Stimulated activated naive CD8-positive, alpha-beta T cell treated with anti-CD3 and anti-CD28 coated beads, Interleukin-15, Interleukin-2, amounts not matched to agents 100 ng/mL and 50 ng/mL, for 24 hours (primary cell): ENCODE results near the gene KCNK16.

Experiments used
- H3K27ac Mint-ChIP-seq: one replicate; pipeline ENCODE4 v1.8.0; 2021; ENCODE audit warnings: mild to moderate bottlenecking, mixed read lengths
- H3K27me3 Mint-ChIP-seq: one replicate; pipeline ENCODE4 v1.8.0; 2021; ENCODE audit warnings: mixed read lengths
- H3K36me3 Mint-ChIP-seq: one replicate; pipeline ENCODE4 v1.8.0; 2021; ENCODE audit warnings: low read depth, mixed read lengths
- H3K4me1 Mint-ChIP-seq: one replicate; pipeline ENCODE4 v1.8.0; 2021; ENCODE audit warnings: low read depth, mixed read lengths
- H3K4me3 Mint-ChIP-seq: one replicate; pipeline ENCODE4 v1.8.0; 2021; ENCODE audit warnings: mild to moderate bottlenecking, mixed read lengths
- H3K9me3 Mint-ChIP-seq: one replicate; pipeline ENCODE4 v1.8.0; 2021; ENCODE audit warnings: mixed read lengths

The KCNK16 gene

DNA sequence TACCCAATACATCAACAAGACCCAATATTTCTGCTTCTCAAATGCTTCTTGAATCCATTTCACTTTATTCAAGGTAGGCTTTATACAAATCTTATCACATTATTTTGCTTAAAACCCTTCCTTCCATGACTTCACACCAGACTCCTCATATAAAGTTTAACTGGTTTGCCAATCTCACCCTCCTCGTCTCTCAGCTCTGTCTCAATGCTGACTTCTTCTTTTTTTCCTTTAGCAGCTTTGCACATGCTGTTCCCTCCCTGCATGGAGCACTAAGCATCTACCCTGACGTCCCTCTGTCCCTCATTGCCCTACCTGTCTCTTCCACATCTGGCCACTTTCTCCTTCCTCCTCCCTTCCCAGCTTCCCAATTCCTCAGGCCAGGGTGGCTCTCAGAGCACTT is 39.7 kb downstream of the KCNK16 start:
- no peak overlapping the region for H3K27ac Mint-ChIP-seq
- H3K9me3 Mint-ChIP-seq, result no peaks in the 10 kb centered on the region
- no peaks in the 10 kb centered on the region for H3K36me3 Mint-ChIP-seq
- no peak overlapping the region for H3K4me3 Mint-ChIP-seq
- no peaks in the 10 kb centered on the region for H3K27me3 Mint-ChIP-seq
- no peaks in the 10 kb centered on the region for H3K4me1 Mint-ChIP-seq

GRCh38 chr6:39281312-39281980 is 41.1 kb downstream of the KCNK16 start:
- Mint-ChIP-seq H3K27ac (no peak overlapping the region), H3K4me3 (no peak overlapping the region), H3K9me3 (no peaks in the 10 kb centered on the region), H3K36me3 (no peaks in the 10 kb centered on the region), H3K27me3 (no peaks in the 10 kb centered on the region), H3K4me1 (no peaks in the 10 kb centered on the region)

- H3K36me3 Mint-ChIP-seq, result no peaks in the 10 kb centered on the region
- H3K4me3 Mint-ChIP-seq, result no peak overlapping the region
- H3K27ac Mint-ChIP-seq, result no peak overlapping the region
- H3K4me1 Mint-ChIP-seq, result no peaks in the 10 kb centered on the region
- H3K9me3 Mint-ChIP-seq, result no peaks in the 10 kb centered on the region
- no peaks in the 10 kb centered on the region for H3K27me3 Mint-ChIP-seq
These were observed 42.2 kb downstream of the KCNK16 start for GRCh38 chr6:39280247-39280731.

- Mint-ChIP-seq H3K4me1 (no peaks in the 10 kb centered on the region), H3K27ac (no peak overlapping the region), H3K9me3 (no peaks in the 10 kb centered on the region), H3K4me3 (no peak overlapping the region), H3K36me3 (no peaks in the 10 kb centered on the region), H3K27me3 (peaks cover 4% of the 10 kb centered on the region)
These were observed 43.0 kb downstream of the KCNK16 start for GRCh38 chr6:39279539-39279938.

DNA sequence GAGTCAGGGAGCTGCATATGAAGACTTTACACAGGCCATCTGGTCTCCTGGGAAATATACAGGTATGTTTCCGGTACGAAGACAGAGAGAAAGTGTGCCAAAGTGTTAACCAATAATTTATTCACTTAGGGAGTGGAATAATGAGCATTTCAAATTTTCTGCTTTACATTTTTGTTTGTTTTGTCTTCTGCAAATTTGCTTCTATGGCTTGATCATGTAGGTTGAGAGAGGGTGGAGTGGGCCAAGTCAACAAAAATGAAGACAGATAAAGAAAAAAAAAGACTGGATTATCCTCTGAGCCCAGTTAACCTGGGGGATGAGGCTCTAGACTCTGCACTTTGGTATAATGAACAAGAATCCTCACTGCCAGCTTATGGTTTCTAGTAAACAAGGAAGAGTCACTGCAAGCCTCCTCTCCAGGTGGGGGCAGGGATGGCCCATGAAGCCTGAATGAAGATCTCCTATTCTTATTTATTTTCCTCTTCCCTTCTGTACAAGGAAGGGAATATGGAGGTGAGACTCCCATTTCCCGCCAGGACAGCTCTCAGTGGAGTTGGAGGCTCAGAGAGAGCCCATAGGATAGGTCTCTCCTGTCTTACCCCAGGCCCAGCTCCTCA is 46.0 kb downstream of the KCNK16 start:
- Mint-ChIP-seq H3K27ac (no peak overlapping the region), H3K9me3 (no peaks in the 10 kb centered on the region), H3K27me3 (peaks cover 4% of the 10 kb centered on the region), H3K36me3 (no peaks in the 10 kb centered on the region), H3K4me3 (no peak overlapping the region), H3K4me1 (no peaks in the 10 kb centered on the region)

- Mint-ChIP-seq H3K4me3 (no peak overlapping the region), H3K9me3 (no peaks in the 10 kb centered on the region), H3K36me3 (no peaks in the 10 kb centered on the region), H3K27me3 (peaks cover 4% of the 10 kb centered on the region), H3K4me1 (no peaks in the 10 kb centered on the region), H3K27ac (no peak overlapping the region)
These were observed 47.6 kb downstream of the KCNK16 start for GRCh38 chr6:39274903-39275302.

DNA sequence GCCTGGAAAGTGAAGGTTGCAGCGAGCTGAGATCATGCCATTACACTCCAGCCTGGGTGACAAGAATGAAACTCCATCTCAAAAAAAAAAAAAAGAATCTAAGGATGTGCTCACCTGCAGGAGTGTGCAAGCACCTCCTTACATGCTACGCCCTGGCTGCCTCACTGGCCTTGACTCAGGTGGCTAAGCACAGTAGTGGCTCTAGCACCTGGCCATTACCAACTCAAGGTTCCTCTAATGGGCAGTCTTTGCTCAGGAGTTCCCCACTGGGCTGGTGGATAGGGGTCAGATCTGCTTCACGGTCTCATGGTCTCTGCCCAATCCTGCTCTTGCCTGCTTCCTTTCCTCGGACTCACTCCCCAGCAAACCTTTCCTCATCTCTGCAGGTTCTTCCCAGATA is 48.0 kb downstream of the KCNK16 start:
- H3K27me3 Mint-ChIP-seq, result peaks cover 4% of the 10 kb centered on the region
- H3K27ac Mint-ChIP-seq, result no peak overlapping the region
- H3K36me3 Mint-ChIP-seq, result no peaks in the 10 kb centered on the region
- H3K4me1 Mint-ChIP-seq, result no peaks in the 10 kb centered on the region
- H3K9me3 Mint-ChIP-seq, result no peaks in the 10 kb centered on the region
- H3K4me3 Mint-ChIP-seq, result no peak overlapping the region

DNA sequence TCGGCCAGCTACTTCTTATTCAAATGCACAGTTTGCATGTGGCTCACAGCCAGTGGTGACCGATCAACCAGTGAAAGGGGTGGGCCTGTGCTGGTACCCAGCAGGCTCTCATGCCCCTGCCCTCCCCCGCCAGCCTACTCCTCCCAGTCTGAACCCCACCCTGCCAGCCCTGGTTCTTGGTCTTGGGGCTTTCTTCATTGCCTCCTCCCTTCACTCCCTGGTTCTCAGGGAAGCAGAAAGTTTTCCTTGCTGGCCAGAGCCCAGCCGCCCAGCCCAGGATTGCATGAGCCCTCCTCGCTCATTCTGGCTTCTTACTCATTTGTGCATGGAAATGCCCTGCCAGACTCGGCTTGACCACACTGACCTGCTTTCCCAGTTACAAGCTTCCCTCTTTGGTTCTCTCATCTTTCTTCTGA is 49.1 kb downstream of the KCNK16 start:
- Mint-ChIP-seq H3K36me3 (no peaks in the 10 kb centered on the region), H3K9me3 (no peaks in the 10 kb centered on the region), H3K4me3 (no peak overlapping the region), H3K27me3 (peaks cover 4% of the 10 kb centered on the region), H3K4me1 (no peaks in the 10 kb centered on the region), H3K27ac (no peak overlapping the region)

GRCh38 chr6:39269961-39270360 is 52.5 kb downstream of the KCNK16 start:
- Mint-ChIP-seq H3K27me3 (peaks cover 4% of the 10 kb centered on the region), H3K4me1 (peaks cover 10% of the 10 kb centered on the region), H3K4me3 (no peak overlapping the region), H3K27ac (no peak overlapping the region), H3K36me3 (no peaks in the 10 kb centered on the region), H3K9me3 (no peaks in the 10 kb centered on the region)

GRCh38 chr6:39268721-39269120 is 53.8 kb downstream of the KCNK16 start:
- H3K27ac Mint-ChIP-seq, result no peak overlapping the region
- peaks cover 19% of the 10 kb centered on the region for H3K4me1 Mint-ChIP-seq
- H3K36me3 Mint-ChIP-seq, result no peaks in the 10 kb centered on the region
- H3K9me3 Mint-ChIP-seq, result no peaks in the 10 kb centered on the region
- no peaks in the 10 kb centered on the region for H3K27me3 Mint-ChIP-seq
- no peak overlapping the region for H3K4me3 Mint-ChIP-seq

- no peak overlapping the region for H3K27ac Mint-ChIP-seq
- no peaks in the 10 kb centered on the region for H3K36me3 Mint-ChIP-seq
- peaks cover 25% of the 10 kb centered on the region for H3K4me1 Mint-ChIP-seq
- no peaks in the 10 kb centered on the region for H3K9me3 Mint-ChIP-seq
- H3K27me3 Mint-ChIP-seq, result no peaks in the 10 kb centered on the region
- no peak overlapping the region for H3K4me3 Mint-ChIP-seq
These were observed 54.3 kb downstream of the KCNK16 start for GRCh38 chr6:39268171-39268570.

GRCh38 chr6:39266782-39267355 is 55.6 kb downstream of the KCNK16 start:
- Mint-ChIP-seq H3K9me3 (no peaks in the 10 kb centered on the region), H3K4me3 (no peak overlapping the region), H3K27me3 (peaks cover under 1% of the 10 kb centered on the region), H3K36me3 (no peaks in the 10 kb centered on the region), H3K4me1 (peaks cover 26% of the 10 kb centered on the region), H3K27ac (no peak overlapping the region)

GRCh38 chr6:39266375-39266774 is 56.1 kb downstream of the KCNK16 start:
- Mint-ChIP-seq H3K4me3 (no peak overlapping the region), H3K27me3 (peaks cover 4% of the 10 kb centered on the region), H3K36me3 (no peaks in the 10 kb centered on the region), H3K9me3 (no peaks in the 10 kb centered on the region), H3K27ac (no peak overlapping the region), H3K4me1 (peaks cover 26% of the 10 kb centered on the region)
